Activated CD4-positive, alpha-beta T cell treated with anti-CD3 and anti-CD28 coated beads, Interleukin-2, Interleukin-6, amounts not matched to agents 100 ng/mL and 50 ng/mL, durations not matched to agents 16 hours and 8 hours (primary cell): ENCODE data around the gene TXNL1.
"Not testable (repeated sequence)": the region's sequence is repeated elsewhere in the genome, so short reads cannot be mapped to it uniquely, and the experiment has no call there.

Experiments
- DNase-seq: peaks from one replicate; pipeline ENCODE4 v3.0.0-alpha.2; 2020

The TXNL1 gene

DNA sequence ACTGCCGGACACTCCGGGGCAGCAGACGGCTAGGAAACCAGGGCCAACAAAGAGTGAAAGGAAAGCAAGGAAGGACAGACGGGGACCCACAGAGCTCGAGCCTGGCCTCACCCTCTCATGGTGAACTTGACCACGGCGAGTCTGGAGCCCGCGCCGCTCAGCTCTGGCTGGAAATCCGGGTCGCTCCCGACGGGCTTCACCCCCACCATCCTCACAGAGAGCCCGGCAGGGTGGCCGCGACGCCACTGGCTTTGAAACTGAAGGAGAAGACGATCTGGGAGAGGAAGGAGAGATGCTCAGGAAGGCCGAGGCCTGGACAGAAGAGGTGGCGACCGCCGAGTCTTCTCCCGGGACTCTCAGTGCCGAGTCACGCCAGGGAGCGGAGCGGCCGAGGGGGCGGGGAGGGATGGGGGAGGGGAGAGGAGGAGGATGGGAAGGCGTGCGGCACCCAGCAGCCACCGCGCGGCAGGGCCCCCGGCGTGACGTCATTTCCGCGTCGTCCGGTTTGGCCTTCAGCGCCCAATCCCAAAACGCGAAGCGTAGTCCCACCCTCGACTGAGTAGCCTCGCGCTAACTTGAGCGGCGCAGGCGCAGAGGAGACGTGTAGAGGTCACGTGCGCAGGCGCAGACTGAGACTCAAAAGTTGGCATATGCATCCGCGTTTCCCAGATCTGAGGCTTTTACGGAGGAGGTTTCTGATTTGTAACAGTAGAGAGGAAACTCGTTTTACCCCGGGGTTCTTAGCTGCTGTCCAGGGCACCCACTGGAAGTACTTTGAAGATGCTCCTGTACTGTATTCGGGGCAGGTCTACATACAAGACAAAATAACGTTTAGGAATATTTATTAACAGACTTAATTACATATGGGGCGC is at the start of gene TXNL1:
TXNL1 (minus strand) TSS at position 361 of the 872 bp plus-strand sequence; CDS start at position 209, 152 bp downstream.
- peak; percentile 99 for DNase-seq

DNA sequence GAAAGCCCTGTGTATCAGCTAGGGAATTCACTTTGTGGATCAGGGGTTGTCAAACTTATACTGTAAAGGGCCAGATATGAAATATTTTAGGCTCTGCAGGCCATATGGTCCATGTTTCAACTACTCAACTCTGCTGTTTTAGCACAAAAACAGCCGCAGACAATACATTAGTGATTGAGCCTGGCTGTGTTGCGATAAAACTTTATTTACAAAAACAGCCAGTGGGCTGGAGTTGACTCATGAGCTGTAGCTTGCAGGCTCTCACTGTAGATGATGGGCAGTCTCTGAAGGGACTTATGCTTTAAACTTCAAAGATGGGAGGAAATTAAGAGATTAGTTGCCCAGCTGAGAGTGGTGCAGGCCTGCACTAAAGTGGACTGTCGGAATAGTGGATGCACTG is 45.9 kb upstream of the TXNL1 start:
- DNase-seq, result no peak

DNA sequence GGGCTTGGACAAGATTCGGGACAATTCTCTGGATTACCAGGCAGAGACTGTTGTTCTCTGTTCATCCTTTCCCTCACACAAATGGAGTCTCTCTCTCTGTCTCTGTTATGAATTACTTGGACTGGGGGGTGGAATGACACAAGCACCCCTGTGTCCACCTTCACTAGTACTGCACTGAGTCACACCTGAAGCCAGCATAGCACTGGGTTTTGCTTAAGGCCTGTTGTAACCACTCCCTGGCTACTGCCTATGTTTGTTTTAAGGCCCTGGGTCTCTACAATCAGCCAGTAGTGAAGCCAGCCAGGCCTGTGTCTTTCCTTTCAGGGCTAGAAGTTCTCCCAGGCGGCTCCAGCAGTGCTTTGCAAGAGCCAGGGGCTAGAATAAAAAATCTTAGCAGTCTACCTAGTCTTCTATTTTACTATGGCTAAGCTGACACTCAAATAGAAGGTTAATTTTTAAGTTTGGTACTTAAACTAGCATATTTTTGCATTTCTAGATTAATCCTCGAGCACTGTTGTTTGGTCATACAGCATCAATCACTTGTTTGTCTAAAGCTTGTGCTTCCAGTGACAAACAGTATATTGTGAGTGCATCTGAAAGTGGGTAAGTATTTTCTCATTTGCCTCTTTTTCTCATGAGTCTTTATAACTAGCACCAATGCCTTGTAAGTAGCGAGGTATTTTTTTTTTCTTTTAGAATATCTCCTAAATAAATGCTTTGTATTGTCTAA is 40.6 kb upstream of the TXNL1 start:
- no peak for DNase-seq

DNA sequence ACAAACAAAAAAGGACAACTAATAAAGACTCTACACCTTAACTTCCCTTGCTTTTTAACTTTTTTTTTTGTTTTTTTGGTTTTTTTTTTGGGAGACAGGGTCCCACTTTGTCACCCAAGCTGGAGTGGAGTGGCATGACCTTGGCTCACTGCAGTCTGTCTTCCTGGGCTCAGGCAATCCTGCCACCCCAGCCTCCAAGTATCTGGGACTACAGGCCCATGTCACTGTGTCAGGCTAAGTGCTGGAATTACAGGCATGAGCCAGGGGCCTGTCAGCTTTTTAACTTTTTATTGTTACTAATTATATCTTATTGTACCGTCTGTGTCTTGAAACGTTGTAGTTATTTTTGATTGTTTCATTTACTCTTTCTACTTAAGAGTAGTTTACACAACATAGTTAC is 38.2 kb upstream of the TXNL1 start:
- DNase-seq, result no peak

DNA sequence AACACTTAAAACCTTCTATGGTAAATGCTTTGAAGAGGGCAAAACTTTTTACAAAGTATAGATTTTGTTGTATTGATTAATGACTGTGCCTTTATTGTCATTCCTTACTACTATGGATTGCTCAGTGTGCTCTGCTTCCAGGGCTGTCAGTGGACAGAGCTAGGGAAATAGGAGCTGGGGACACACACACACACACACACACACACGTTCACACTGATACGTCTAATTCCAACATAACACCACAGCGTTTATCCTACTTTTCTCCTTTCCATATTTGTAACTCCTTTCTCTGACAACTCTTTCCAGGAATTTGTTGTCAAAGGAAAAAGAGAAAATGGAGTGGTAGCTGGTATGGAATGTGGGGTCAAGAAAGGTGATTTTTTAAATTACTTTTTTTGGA is 34.6 kb upstream of the TXNL1 start:
- DNase-seq, result no peak

DNA sequence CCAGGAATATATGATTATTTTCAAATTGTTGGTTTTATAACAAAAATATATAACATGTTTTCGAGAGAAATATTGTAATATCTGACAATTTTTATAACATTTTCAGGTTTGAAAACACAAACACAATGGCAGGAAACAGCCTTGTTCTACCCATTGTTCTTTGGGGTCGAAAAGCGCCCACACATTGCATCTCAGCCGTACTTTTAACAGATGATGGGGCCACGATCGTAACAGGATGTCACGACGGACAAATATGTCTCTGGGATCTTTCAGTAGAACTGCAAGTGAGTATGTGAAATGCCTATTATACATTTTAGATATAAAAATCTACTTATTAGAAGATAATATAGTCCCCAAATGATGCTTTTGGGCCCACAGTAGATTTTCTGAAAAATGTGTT is 34.0 kb upstream of the TXNL1 start:
- DNase-seq, result no peak

DNA sequence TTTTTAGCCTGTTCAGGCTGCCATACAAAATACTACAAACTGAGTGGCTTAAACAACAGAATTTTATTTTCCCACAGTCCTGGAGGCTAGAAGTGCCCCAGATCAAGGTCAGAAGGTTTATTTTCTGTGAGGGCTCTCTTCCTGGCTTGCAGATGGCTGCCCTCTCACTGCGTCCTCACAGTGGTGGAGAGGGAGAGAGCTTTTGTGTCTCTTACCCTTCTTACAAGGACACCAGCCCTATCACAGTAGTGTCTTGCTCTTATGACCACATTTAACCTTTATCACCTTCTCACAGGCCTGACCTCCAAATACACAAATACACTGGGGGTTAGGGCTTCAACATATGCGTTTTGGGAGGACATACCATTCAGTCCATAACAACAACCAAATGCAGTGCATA is 24.5 kb upstream of the TXNL1 start:
- no peak for DNase-seq

DNA sequence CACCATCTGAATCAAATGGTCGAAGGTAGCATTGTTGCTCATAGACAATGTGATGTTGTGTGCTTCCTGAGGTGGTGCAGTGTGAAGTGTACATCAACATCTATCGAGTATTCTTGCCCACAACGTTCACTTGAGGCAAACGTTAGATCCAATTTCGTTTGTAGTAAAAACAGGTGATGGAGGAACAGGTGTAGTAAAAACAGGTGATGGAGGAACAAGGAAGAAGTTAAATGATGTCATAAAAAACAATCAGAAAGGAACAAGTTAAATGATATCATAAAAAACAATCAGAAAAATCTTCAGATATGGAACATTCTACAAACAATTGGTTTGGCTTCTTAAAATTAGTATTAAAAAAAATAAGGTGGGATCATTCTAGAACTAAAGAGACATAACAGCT is 24.1 kb upstream of the TXNL1 start:
- DNase-seq, result no peak

DNA sequence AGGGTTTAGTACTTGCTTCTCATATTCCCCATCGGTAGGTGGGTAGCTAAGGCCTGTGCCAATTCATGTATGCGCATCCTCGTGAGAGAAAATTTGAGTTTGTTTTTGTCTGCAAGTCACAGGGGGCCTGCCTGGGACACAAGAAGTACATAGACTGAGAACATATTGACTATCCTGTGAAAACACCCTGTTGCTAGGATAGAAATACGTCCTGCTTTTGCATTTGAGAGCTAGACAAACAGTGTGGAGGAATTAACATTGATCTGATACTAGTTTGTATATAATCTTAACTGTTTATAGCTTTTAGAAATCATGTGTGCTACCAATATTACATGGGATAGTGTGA is 23.6 kb upstream of the TXNL1 start:
- no peak for DNase-seq

DNA sequence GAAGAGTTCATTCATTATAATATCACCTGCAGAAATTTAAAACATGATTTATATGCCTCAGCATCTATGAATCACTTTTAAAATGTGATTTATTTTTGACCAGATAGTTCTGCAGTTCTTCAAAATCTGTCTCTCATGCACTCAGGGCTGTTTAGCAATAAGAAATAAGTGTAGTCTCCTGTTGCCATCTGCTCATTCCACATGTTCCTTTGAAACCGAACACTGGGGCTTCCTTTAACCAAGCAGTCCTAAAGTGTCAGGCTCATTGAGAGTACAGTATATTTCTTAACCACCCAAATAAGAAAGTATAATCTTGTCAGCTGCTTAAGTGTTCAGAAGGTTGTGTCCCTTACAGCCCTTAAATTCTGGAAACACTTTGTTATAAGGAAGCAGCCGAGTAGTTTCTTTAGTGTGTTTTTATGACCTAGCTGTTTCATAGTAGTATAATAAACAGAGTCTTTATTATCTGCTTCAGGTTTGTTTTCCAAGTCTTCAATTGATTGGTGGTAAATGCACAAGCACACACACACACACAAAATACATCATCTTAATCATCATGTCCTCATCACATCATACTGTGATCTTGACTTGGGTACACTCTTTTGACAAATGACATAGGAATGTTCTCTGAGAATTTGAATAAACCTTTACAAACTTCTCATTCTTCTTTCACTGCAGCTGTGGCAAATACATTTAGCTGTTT is 23.1 kb upstream of the TXNL1 start:
- DNase-seq, result no peak

DNA sequence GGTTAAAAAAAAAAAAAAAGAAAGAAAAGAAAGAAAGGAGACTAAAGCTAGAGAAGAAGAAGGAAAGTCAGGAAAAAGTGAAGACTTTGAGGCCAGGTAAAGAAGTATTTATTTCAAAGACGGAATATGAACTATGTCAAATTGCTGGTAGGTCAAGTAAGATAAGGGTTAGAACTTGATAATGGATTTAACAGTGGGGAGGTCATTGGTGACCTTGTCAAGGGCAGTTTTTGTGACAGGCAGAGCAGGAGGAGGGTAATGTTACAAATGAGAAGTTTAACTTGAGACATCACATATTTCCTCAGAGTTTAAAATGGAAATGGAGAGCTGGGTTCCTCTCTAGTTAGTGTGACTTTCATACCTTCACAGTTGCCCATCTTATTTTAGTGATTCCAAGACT is 22.3 kb upstream of the TXNL1 start:
- no peak for DNase-seq

DNA sequence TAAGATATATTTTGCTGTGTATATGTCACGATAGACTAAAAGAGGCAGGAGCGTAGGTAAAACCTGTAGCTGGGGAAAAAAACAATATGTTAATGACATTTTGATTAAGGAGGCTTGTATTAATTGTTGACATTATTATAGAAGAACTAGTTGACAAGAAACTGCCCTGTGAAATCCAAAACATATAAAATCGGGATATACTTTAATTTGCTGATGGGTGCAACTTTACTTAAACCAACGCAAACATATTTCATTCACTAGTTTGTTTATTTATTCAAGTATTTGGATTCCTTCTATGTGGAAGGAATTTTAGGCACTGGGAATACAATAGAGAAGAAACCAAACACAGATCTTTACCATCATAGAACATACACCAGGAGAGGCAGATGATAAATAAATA is 20.7 kb upstream of the TXNL1 start:
- no peak for DNase-seq

DNA sequence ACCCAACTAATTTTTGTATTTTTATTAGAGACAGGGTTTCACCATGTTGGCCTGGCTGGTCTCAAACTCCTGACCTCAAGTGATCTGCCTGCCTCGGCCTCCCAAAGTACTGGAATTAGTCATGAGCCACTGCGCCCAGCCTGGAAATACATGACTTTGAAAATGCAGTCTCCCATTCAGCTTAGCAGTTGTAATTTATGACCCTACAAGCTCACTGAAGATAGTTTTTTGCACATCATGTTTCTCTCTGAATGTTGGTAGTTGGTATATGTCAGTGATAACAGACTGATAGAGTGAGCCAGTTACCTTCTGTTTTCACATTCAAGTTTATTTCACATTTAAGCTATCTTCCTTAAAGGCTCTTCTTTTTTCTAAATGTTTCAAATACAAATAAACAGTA is 19.9 kb upstream of the TXNL1 start:
- no peak for DNase-seq

DNA sequence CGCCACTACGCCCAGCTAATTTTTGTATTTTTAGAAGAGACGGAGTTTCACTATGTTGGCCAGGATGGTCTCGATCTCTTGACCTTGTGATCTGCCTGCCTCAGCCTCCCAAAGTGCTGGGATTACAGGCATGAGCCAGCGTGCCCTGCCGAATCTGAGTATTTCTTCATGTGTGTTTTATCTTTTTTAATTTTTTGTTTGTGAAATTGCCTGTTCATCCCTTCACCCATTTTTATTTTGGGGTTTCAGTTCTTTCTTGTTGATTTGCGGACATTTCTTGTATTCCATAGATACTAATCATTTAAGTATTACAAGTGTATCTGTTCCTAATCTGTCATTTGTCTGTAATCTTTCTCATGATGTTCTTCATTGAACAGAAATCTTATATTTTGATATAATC is 15.9 kb upstream of the TXNL1 start:
- DNase-seq, result not testable (repeated sequence)

DNA sequence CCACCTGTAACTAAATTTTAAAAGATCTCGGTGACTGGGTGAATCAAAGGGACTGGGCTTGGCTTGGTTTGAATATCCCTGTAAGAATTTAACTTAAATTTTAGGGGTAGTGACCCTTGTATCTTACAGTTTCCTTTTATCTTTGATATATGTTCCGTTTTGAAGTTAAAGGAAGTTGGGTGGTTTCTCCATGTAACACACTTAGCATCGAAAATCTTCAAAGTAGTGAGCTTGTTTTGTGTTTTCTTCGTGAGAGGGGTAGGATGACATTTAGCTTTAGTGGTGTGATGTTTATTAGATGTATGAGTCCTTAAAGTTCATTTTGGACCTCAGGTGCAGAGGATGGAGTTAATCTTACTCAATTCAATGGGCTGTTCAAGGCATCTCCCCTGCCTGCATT is 14.4 kb upstream of the TXNL1 start:
- no peak for DNase-seq

DNA sequence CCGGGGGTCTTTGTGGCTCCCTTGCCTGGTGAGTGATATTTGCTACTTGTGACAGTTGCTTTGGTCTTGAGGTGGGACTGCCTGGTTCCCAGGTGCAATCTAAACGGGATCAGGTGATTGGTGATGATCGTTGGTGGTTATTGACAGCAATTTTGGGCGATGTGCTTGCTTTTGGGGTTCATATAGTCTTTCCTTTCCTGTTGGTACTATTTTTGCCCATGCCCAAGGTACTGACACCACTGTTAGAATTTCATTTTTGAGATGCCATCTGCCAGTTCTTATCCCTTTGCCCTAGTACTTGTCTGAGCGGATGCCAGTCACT is 13.3 kb upstream of the TXNL1 start:
- DNase-seq, result no peak

DNA sequence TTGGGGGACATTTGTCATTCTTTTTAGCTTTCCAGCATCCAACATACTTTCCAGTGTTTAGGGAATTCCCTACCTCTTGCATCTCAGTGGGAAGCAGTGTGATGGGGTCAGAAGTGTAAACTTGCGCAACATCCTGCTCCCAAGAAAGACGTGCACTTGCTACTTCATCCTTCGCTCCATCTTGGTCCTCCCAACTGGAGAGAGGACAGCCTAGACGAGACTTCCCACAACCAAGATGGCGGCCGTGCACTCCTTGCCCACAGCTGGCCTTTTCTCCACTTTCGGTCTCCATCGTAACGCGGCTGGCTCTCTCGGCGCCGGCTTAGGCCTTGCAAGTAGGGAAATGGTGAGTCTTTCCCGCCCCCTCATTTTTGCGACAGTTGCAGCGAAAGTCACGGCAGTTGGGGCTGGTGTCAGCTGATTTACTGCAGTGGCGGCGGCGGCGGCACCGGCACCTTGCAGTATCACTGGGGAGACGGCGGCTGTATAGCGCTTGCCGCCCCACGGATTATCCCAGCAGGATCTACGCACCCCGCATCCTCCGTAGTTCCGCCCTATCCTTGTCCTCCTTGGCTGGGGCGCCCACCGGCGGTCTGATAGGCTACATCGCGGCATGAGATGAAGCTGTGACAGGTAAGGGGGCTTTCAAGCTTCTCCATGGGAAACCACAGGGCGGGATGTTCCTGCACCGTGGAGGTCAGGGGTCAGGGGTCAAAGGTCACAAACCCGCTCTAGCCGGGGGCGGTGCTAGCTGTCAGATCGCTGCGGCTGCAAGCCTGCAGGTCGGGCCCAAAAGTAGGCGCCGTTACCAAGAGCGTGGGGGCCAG is 12.8 kb upstream of the TXNL1 start, which contains the start of gene WDR7:
WDR7 (plus strand) TSS at position 416 of the 827 bp plus-strand sequence. CDS start 21,157 bp downstream, outside the sequence.
- peak; percentile 97 for DNase-seq

DNA sequence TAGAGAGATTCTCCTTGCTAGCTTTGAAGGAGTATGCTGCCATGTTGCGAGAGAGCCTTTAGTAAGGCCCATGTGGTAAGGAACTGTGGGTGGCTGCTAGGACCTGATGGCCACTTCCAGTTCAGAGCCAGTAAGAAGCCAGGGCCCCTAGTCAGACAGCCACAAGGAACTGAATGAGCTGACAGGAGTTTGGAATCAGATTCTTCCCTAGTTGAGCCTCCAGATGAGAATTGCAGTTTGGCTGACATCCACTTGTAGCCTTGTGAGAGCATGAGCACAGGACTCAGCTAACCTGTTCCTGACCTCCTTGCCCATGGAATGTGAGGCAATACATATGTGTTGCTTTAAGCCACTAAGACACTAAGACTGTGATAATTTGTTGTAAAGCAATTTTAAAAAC is 11.6 kb upstream of the TXNL1 start:
- no peak for DNase-seq

DNA sequence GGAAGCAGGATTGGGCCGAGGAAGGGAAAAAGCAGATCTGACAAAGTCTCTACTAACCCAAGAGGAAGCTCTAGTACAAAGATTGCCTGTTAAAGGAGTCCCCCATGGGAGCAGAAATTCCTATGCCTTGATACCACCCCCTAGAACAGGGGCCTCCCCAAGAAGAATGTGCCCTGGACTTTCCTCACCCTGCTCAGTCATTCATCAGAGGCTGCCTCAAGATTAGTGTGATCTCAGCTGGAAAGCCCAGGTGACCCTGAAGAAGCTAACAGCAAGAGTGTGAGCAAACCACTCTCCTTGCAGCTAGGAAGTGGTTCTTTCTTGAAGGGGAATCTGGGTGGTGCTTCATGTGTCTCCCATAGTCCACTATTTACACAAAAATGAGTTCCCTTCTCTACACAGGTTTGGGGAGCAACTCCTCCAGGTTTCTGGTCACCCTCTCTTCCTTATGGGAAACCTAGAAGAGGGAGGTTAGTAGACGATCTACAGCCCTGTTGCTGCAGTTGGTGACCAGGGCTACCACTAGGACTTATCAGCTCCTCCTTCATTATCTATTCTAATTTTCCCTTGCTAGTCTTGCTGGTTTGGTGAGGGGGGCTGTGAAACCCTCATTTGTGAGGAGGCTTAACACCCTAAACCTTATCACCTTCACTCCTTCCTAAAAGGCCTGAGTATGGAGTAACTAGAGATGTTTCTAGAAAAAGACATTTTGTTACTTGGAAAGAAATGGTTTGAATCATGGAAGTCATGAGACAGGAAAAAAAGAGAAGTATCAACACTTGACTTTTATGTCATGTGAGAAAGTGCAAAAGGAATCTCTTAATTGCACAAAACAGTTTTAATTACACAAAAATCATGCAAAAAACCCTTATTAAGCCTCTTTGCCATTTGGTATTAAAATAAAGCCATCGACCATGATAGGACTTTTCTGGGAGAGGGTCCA is 9.8 kb upstream of the TXNL1 start:
- DNase-seq, result no peak

DNA sequence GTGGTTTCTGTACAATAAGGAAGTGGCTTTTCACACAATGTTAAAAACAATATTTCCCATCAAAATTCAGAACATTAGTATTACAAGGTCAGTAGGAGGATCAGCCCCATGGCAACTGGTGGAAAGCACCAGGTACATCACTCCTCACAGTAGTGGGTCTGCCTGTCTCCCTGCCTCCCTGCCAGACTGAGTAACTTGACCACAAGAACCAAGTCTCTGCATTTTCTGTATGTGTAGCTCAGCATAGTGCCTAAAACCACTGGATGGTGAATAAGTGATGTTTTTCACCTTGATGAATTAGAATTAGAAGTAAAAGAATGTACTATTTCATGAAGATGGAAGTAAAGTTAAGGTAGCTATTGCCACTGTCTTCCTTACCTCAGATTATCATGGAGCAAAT is 8.7 kb upstream of the TXNL1 start:
- peak; percentile 38 for DNase-seq

DNA sequence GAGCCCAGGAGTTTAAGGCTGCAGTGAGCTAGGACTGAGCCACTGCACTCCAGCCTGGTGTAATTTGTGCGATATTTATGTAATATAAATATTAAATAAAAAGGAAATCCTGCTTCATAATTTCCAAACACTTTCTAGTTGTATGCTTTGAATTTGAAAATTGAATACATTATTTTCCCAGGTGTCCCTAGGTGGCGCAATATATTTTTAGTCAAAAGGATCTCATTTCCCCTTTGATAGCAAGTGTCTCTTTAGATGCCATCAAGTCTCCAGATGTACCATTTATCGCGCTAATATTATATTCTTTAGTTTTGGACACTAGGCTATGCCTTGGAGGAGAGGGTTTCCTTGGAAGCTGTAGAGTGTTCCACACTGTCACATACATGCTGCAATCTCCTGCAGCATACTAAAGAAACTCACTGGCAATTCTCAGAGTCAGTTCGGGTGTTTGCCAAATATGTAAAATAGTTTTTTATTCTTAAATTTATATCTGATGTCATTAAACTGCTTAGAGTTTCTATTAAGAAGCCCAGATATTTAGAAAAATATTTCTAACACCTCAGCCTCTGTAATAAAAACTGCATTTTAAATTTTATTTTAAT is 7.1 kb upstream of the TXNL1 start:
- DNase-seq, result peak; percentile 33
